Lower leg skin (tissue), 3 donors: ENCODE results near the gene SOX6.

ENCODE experiments used
- CTCF ChIP-seq, 3 donors: fragments of 450-650 bp; IDR thresholded peaks; one replicate each; pipeline ENCODE4 v1.5.1; 2016; ENCODE audit warnings: antibody characterized with exemption in 3 of 3, mild to moderate bottlenecking in 3 of 3, moderate library complexity in 2 of 3
- POLR2A ChIP-seq, 2 donors: fragments of 450-650 bp; IDR thresholded peaks; one replicate each; pipeline ENCODE4 v1.6.1; 2016 to 2017; ENCODE audit warnings: antibody characterized with exemption in 2 of 2, mild to moderate bottlenecking in 1 of 2, moderate library complexity in 1 of 2

GRCh38 chr11:15932417-15932816, 423.9 kb downstream of the SOX6 start:
- no peak for TF ChIP-seq CTCF (IDR thresholded peaks at IDR 0.05)
- TF ChIP-seq POLR2A (IDR thresholded peaks at IDR 0.05), result no peak
